Stimulated activated CD4-positive, alpha-beta T cell treated with anti-CD3 and anti-CD28 coated beads, TNF-alpha, amount 100 ng/mL, for 4 hours (primary cell): ENCODE results near the gene DGKD.
A peak's percentile ranks its signal among the peaks of the same experiment; 100 is the strongest.
"Not testable (repeated sequence)": the region's sequence is repeated elsewhere in the genome, so short reads cannot be mapped to it uniquely, and the experiment has no call there.

Experiments used
- DNase-seq, 3 experiments: peaks; one replicate each; pipeline ENCODE4 v3.0.0-alpha.2; 2020; ENCODE audit warnings: low read depth in 3 of 3

DGKD gene

GRCh38 chr2:233385489-233386044 is 31.3 kb downstream of the DGKD start:
- peak in 1 of 3 experiments; percentile 22 for DNase-seq

GRCh38 chr2:233386382-233387041 is 32.2 kb downstream of the DGKD start:
- DNase-seq = no peak

GRCh38 chr2:233387225-233387624 is 32.9 kb downstream of the DGKD start:
- DNase-seq = no peak

- DNase-seq = no peak
These were observed 33.6 kb downstream of the DGKD start for GRCh38 chr2:233387667-233388528.

GRCh38 chr2:233389601-233390125 is 35.4 kb downstream of the DGKD start:
- no peak for DNase-seq

GRCh38 chr2:233395687-233396086 is 41.4 kb downstream of the DGKD start:
- no peak for DNase-seq

- DNase-seq = not testable (repeated sequence)
These were observed 42.7 kb downstream of the DGKD start for GRCh38 chr2:233396726-233397665.

- DNase-seq = peak in 1 of 3 experiments; percentile 29
These were observed 45.3 kb downstream of the DGKD start for GRCh38 chr2:233399306-233400225.

- no peak for DNase-seq
These were observed 46.0 kb downstream of the DGKD start for GRCh38 chr2:233400341-233400740.

- DNase-seq = no peak
These were observed 46.7 kb downstream of the DGKD start for GRCh38 chr2:233400961-233401360.

GRCh38 chr2:233402346-233402745 is 48.1 kb downstream of the DGKD start:
- no peak for DNase-seq

- DNase-seq = no peak
These were observed 48.5 kb downstream of the DGKD start for GRCh38 chr2:233402789-233403188.

GRCh38 chr2:233404222-233404621 is 49.9 kb downstream of the DGKD start:
- peak; percentile 23 to 50 (median 45) for DNase-seq

- no peak for DNase-seq
These were observed 52.6 kb downstream of the DGKD start for GRCh38 chr2:233406865-233407264.

GRCh38 chr2:233407771-233408181 is 53.5 kb downstream of the DGKD start:
- DNase-seq = no peak

- DNase-seq = no peak
These were observed 54.3 kb downstream of the DGKD start for GRCh38 chr2:233408366-233409285.

GRCh38 chr2:233409286-233409991 is 55.1 kb downstream of the DGKD start:
- no peak for DNase-seq

GRCh38 chr2:233410196-233410760 is 56.0 kb downstream of the DGKD start:
- no peak for DNase-seq
